ENCODE data around the gene THPO. TPM values are rescaled to one million over a fixed set of nuclear protein-coding genes. Genes with fewer than 3 reads are reported as not detected.

Gene THPO
- total and polyA plus RNA-seq, 2 experiments from 2014 or later, result 0.14 to 1.9 TPM

GRCh38 chr3:184426691-184427141 lies 48.7 kb upstream of the THPO start (continued):
- TF ChIP-seq, protein P1, sequence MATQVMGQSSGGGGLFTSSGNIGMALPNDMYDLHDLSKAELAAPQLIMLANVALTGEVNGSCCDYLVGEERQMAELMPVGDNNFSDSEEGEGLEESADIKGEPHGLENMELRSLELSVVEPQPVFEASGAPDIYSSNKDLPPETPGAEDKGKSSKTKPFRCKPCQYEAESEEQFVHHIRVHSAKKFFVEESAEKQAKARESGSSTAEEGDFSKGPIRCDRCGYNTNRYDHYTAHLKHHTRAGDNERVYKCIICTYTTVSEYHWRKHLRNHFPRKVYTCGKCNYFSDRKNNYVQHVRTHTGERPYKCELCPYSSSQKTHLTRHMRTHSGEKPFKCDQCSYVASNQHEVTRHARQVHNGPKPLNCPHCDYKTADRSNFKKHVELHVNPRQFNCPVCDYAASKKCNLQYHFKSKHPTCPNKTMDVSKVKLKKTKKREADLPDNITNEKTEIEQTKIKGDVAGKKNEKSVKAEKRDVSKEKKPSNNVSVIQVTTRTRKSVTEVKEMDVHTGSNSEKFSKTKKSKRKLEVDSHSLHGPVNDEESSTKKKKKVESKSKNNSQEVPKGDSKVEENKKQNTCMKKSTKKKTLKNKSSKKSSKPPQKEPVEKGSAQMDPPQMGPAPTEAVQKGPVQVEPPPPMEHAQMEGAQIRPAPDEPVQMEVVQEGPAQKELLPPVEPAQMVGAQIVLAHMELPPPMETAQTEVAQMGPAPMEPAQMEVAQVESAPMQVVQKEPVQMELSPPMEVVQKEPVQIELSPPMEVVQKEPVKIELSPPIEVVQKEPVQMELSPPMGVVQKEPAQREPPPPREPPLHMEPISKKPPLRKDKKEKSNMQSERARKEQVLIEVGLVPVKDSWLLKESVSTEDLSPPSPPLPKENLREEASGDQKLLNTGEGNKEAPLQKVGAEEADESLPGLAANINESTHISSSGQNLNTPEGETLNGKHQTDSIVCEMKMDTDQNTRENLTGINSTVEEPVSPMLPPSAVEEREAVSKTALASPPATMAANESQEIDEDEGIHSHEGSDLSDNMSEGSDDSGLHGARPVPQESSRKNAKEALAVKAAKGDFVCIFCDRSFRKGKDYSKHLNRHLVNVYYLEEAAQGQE (IDR thresholded peaks at IDR 0.05; ENCODE audit: unreplicated experiment), result no peak

DNA sequence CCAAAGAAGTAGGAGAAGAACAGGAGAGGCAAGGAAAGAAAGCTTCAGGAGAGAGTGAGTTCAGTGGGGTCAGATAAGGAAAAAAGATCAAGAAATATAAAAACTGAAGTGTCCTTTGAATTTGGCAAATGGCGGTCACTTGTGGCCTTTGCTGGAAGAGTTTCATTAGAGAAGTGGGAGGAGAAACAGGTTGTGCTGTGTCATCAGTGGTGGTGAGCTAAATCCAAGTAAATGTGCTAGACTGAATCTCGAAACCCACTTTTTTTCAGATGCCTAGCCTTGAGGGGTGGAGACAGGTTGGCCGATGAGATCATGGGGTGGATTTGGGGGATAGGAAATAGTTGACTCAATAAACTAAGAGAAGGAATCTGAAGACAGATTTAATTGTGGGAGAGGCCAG lies 45.6 kb upstream of the THPO start:
- Histone ChIP-seq H3K27me3 (ENCODE audit: insufficient read depth) (no peaks in the 10 kb centered on the region), H4K20me1 (replicated peaks; ENCODE audit: insufficient read depth) (no peaks in the 10 kb centered on the region), H3K79me2 (replicated peaks; ENCODE audit: insufficient read depth) (no peaks in the 10 kb centered on the region), H2AFZ (no peak overlapping the region), H3K27ac (ENCODE audit: low read depth) (no peak overlapping the region), H3K36me3 (ENCODE audit: insufficient read depth) (no peaks in the 10 kb centered on the region), H3K4me1 (ENCODE audit: insufficient read depth) (no peaks in the 10 kb centered on the region), H3K4me3 (no peak overlapping the region), H3K9me2 (ENCODE audit: insufficient read depth) (no peaks in the 10 kb centered on the region), H3F3A (replicated peaks; ENCODE audit: low read depth) (no peaks in the 10 kb centered on the region), H3K4me2 (no peak overlapping the region)
- no peak overlapping the region for H3K27ac Mint-ChIP-seq
- DNase-seq (ENCODE audit: low spot score) (no peak), ATAC-seq (no peak)
- no peak overlapping the region for H3K4me3 Mint-ChIP-seq
- TF ChIP-seq, protein P2, sequence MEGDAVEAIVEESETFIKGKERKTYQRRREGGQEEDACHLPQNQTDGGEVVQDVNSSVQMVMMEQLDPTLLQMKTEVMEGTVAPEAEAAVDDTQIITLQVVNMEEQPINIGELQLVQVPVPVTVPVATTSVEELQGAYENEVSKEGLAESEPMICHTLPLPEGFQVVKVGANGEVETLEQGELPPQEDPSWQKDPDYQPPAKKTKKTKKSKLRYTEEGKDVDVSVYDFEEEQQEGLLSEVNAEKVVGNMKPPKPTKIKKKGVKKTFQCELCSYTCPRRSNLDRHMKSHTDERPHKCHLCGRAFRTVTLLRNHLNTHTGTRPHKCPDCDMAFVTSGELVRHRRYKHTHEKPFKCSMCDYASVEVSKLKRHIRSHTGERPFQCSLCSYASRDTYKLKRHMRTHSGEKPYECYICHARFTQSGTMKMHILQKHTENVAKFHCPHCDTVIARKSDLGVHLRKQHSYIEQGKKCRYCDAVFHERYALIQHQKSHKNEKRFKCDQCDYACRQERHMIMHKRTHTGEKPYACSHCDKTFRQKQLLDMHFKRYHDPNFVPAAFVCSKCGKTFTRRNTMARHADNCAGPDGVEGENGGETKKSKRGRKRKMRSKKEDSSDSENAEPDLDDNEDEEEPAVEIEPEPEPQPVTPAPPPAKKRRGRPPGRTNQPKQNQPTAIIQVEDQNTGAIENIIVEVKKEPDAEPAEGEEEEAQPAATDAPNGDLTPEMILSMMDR (conservative IDR thresholded peaks at IDR 0.05; ENCODE audit: low read depth in 2 of 2), result no peak
- TF ChIP-seq CREB1 (CRISPR knock-in tag; IDR thresholded peaks at IDR 0.05; ENCODE audit: low read depth) (no peak), ZNF114 (CRISPR knock-in tag; IDR thresholded peaks at IDR 0.05) (no peak), EZH2 (IDR thresholded peaks at IDR 0.05; ENCODE audit: low read depth, unreplicated experiment) (no peak), POLR2AphosphoS5 (IDR thresholded peaks at IDR 0.05; ENCODE audit: low read depth) (no peak)
- TF ChIP-seq, protein P3, sequence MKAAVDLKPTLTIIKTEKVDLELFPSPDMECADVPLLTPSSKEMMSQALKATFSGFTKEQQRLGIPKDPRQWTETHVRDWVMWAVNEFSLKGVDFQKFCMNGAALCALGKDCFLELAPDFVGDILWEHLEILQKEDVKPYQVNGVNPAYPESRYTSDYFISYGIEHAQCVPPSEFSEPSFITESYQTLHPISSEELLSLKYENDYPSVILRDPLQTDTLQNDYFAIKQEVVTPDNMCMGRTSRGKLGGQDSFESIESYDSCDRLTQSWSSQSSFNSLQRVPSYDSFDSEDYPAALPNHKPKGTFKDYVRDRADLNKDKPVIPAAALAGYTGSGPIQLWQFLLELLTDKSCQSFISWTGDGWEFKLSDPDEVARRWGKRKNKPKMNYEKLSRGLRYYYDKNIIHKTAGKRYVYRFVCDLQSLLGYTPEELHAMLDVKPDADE (IDR thresholded peaks at IDR 0.05), result no peak
- peaks cover 15% of the 10 kb centered on the region for H3K9me3 Mint-ChIP-seq
- no peaks in the 10 kb centered on the region for H3K4me1 Mint-ChIP-seq
- peaks cover 11% of the 10 kb centered on the region for H3K27me3 Mint-ChIP-seq (ENCODE audit: insufficient read depth, low read depth, poor library complexity)
- H3K36me3 Mint-ChIP-seq (ENCODE audit: low read depth), result no peaks in the 10 kb centered on the region

DNA sequence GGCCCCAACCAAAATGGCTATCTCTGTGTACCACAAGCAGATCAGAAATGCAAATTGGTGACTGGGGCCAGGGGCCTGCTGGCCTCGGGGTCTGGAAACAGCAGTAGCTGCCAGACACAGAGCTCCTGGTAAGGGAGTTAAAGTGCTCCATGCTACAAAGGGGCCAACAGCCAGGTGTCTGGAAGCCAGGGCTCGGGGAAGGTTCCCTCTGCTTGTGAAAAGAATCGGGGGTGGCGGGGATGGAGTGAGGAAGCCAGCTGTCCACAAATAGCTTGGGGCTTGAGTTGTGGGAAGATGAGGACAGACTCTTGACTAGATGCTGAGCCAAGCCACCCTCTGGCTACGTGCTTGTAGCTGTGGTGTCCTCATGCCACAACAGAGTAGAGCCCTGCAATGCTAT lies 41.2 kb upstream of the THPO start:
- peaks cover 3% of the 10 kb centered on the region; the same call in 1 of the 2 replicates for H3K4me1 ChIP-seq (ENCODE audit: insufficient read depth)
- no peaks in the 10 kb centered on the region for H3K27me3 ChIP-seq (ENCODE audit: insufficient read depth)
- Mint-ChIP-seq H3K9me3 (peaks cover 15% of the 10 kb centered on the region), H3K4me1 (peaks cover 6% of the 10 kb centered on the region), H3K27ac (no peak overlapping the region), H3K27me3 (ENCODE audit: insufficient read depth, low read depth, poor library complexity) (peaks cover 2% of the 10 kb centered on the region), H3K4me3 (no peak overlapping the region), H3K36me3 (ENCODE audit: low read depth) (no peaks in the 10 kb centered on the region)
- no peak overlapping the region for H3K27ac ChIP-seq (ENCODE audit: low read depth)
- no peaks in the 10 kb centered on the region for H3K9me2 ChIP-seq (ENCODE audit: insufficient read depth)
- H3K4me2 ChIP-seq, result no peak overlapping the region
- H2AFZ ChIP-seq, result no peak overlapping the region
- DNase-seq (ENCODE audit: low spot score) (no peak), ATAC-seq (no peak)
- H3K79me2 ChIP-seq (replicated peaks; ENCODE audit: insufficient read depth), result no peaks in the 10 kb centered on the region
- no peak overlapping the region for H3K4me3 ChIP-seq
- no peaks in the 10 kb centered on the region for H4K20me1 ChIP-seq (replicated peaks; ENCODE audit: insufficient read depth)
- H3K36me3 ChIP-seq (ENCODE audit: insufficient read depth), result no peaks in the 10 kb centered on the region
- no peaks in the 10 kb centered on the region for H3F3A ChIP-seq (replicated peaks; ENCODE audit: low read depth)
- TF ChIP-seq POLR2AphosphoS5 (IDR thresholded peaks at IDR 0.05; ENCODE audit: low read depth) (no peak), CREB1 (CRISPR knock-in tag; IDR thresholded peaks at IDR 0.05; ENCODE audit: low read depth) (no peak), EZH2 (IDR thresholded peaks at IDR 0.05; ENCODE audit: low read depth, unreplicated experiment) (no peak), NANOG (IDR thresholded peaks at IDR 0.05; ENCODE audit: borderline replicate concordance) (no peak), ZNF114 (CRISPR knock-in tag; IDR thresholded peaks at IDR 0.05) (no peak), STAT1 (IDR thresholded peaks at IDR 0.05; ENCODE audit: unreplicated experiment) (no peak)
- TF ChIP-seq, protein P2 (conservative IDR thresholded peaks at IDR 0.05; ENCODE audit: low read depth in 2 of 2), result no peak
